Activated CD8-positive, alpha-beta memory T cell treated with anti-CD3 and anti-CD28 coated beads, Interleukin-2, amount 50 U/mL, for 4 hours (primary cell): Measurements from ENCODE around the gene KAZN.

ENCODE experiments used
- DNase-seq: peaks from one replicate; pipeline ENCODE4 v3.0.0-alpha.2; 2020

Gene KAZN

GRCh38 chr1:14836426-14837140, 238.1 kb downstream of the KAZN start:
- no peak for DNase-seq

GRCh38 chr1:14840374-14840773, 241.9 kb downstream of the KAZN start:
- DNase-seq: no peak

- DNase-seq: no peak
Observed at GRCh38 chr1:14841456-14841855, 243.0 kb downstream of the KAZN start.

GRCh38 chr1:14841951-14842350, 243.5 kb downstream of the KAZN start:
- no peak for DNase-seq

GRCh38 chr1:14842361-14842760, 243.9 kb downstream of the KAZN start:
- DNase-seq: no peak

GRCh38 chr1:14842891-14843290, 244.4 kb downstream of the KAZN start:
- DNase-seq: no peak

- no peak for DNase-seq
Observed at GRCh38 chr1:14843525-14843924, 245.0 kb downstream of the KAZN start.

- no peak for DNase-seq
Observed at GRCh38 chr1:14844356-14844755, 245.9 kb downstream of the KAZN start.

GRCh38 chr1:14844923-14845617, 246.6 kb downstream of the KAZN start:
- DNase-seq: no peak

GRCh38 chr1:14845851-14846250, 247.4 kb downstream of the KAZN start:
- no peak for DNase-seq

- DNase-seq: no peak
Observed at GRCh38 chr1:14846688-14847087, 248.2 kb downstream of the KAZN start.

- DNase-seq: no peak
Observed at GRCh38 chr1:14848203-14848602, 249.7 kb downstream of the KAZN start.

GRCh38 chr1:14848625-14849024, 250.1 kb downstream of the KAZN start:
- no peak for DNase-seq

- DNase-seq: no peak
Observed at GRCh38 chr1:14849038-14849437, 250.6 kb downstream of the KAZN start.

- DNase-seq: no peak
Observed at GRCh38 chr1:14850563-14850962, 252.1 kb downstream of the KAZN start.

GRCh38 chr1:14851760-14852159, 253.3 kb downstream of the KAZN start:
- DNase-seq: no peak

- DNase-seq: no peak
Observed at GRCh38 chr1:14852291-14852690, 253.8 kb downstream of the KAZN start.

- DNase-seq: no peak
Observed at GRCh38 chr1:14853518-14853917, 255.0 kb downstream of the KAZN start.

- DNase-seq: no peak
Observed at GRCh38 chr1:14855268-14855667, 256.8 kb downstream of the KAZN start.

GRCh38 chr1:14855801-14856200, 257.3 kb downstream of the KAZN start:
- no peak for DNase-seq

- no peak for DNase-seq
Observed at GRCh38 chr1:14857436-14858195, 259.1 kb downstream of the KAZN start.

- DNase-seq: no peak
Observed at GRCh38 chr1:14862114-14862771, 263.8 kb downstream of the KAZN start.

- no peak for DNase-seq
Observed at GRCh38 chr1:14865106-14865505, 266.6 kb downstream of the KAZN start.
